Measurements from ENCODE around the gene TAF6.

The TAF6 gene

GRCh38 chr7:100119072-100119969 lies at the start of gene TAF6, which contains the start of gene CNPY4:
Gene TAF6, minus strand, starts transcription at chr7:100119358. Its CDS starts 5,149 bp downstream, at chr7:100114209.
Gene CNPY4, plus strand, starts transcription at chr7:100119634. Its CDS starts 111 bp downstream, at chr7:100119745.
- DNase-seq (ENCODE audit: low read depth), result peak; percentile 83

- DNase-seq (ENCODE audit: low read depth), result no peak
Measured at GRCh38 chr7:100167912-100168323, 48.8 kb upstream of the TAF6 start.

GRCh38 chr7:100166970-100167911 lies 48.1 kb upstream of the TAF6 start:
- DNase-seq (ENCODE audit: low read depth), result no peak

- no peak for DNase-seq (ENCODE audit: low read depth)
Measured at GRCh38 chr7:100166317-100166940, 47.3 kb upstream of the TAF6 start.

- DNase-seq (ENCODE audit: low read depth), result no peak
Measured at GRCh38 chr7:100163871-100164270, 44.7 kb upstream of the TAF6 start.

- no peak for DNase-seq (ENCODE audit: low read depth)
Measured at GRCh38 chr7:100163006-100163531, 43.9 kb upstream of the TAF6 start.

- no peak for DNase-seq (ENCODE audit: low read depth)
Measured at GRCh38 chr7:100160067-100160466, 40.9 kb upstream of the TAF6 start.

- no peak for DNase-seq (ENCODE audit: low read depth)
Measured at GRCh38 chr7:100159099-100159623, 40.0 kb upstream of the TAF6 start.

- no peak for DNase-seq (ENCODE audit: low read depth)
Measured at GRCh38 chr7:100158229-100159098, 39.3 kb upstream of the TAF6 start, which contains the start of gene TRAPPC14. Gene TRAPPC14, minus strand, starts transcription at chr7:100158723. Its CDS starts 224 bp downstream, at chr7:100158499.

- DNase-seq (ENCODE audit: low read depth), result no peak
Measured at GRCh38 chr7:100157334-100158228, 38.4 kb upstream of the TAF6 start.

- DNase-seq (ENCODE audit: low read depth), result no peak
Measured at GRCh38 chr7:100157069-100157333, 37.8 kb upstream of the TAF6 start.

GRCh38 chr7:100156331-100157068 lies 37.3 kb upstream of the TAF6 start:
- DNase-seq (ENCODE audit: low read depth), result no peak

GRCh38 chr7:100155553-100156317 lies 36.6 kb upstream of the TAF6 start:
- DNase-seq (ENCODE audit: low read depth), result no peak

GRCh38 chr7:100154651-100155491 lies 35.7 kb upstream of the TAF6 start:
- DNase-seq (ENCODE audit: low read depth), result no peak

GRCh38 chr7:100153708-100154535 lies 34.8 kb upstream of the TAF6 start:
- DNase-seq (ENCODE audit: low read depth), result no peak

- DNase-seq (ENCODE audit: low read depth), result no peak
Measured at GRCh38 chr7:100152937-100153666, 33.9 kb upstream of the TAF6 start.
